Sigmoid colon (tissue), 4 donors: ENCODE results near the gene CHADL.

Experiments used
- CTCF ChIP-seq, 4 experiments: fragments of 450-650 bp in 3 of 4; fragments of 200-600 bp in 1 of 4; IDR thresholded peaks; one replicate each; pipeline ENCODE4 v1.5.1; 2016 to 2019; ENCODE audit warnings: antibody characterized with exemption in 4 of 4, mild to moderate bottlenecking in 3 of 4, moderate library complexity in 2 of 4
- EP300 ChIP-seq, 4 donors: sonication (generic); formaldehyde crosslinking; IDR thresholded peaks; one replicate each; pipeline ENCODE4 v1.6.1; 2017; ENCODE audit warnings: antibody characterized with exemption in 4 of 4

GRCh38 chr22:41250127-41250526, 9.4 kb upstream of the CHADL start:
- no peak for TF ChIP-seq CTCF (IDR thresholded peaks at IDR 0.05)
- TF ChIP-seq EP300 (IDR thresholded peaks at IDR 0.05) = no peak
